CD4-positive, alpha-beta T cell treated with Interferon alpha-2 for 1 hour (primary cell): ENCODE results near the gene INPP5A.

Experiments used
- DNase-seq, 2 donors: peaks; one replicate each; pipeline ENCODE4 v3.0.0-alpha.2; 2020 to 2022

The INPP5A gene

GRCh38 chr10:132649651-132650360 lies 112.2 kb downstream of the INPP5A start:
- DNase-seq: no peak

- no peak for DNase-seq
Measured at GRCh38 chr10:132650611-132651250, 113.1 kb downstream of the INPP5A start.

GRCh38 chr10:132651511-132652029 lies 114.0 kb downstream of the INPP5A start:
- DNase-seq: no peak

DNA sequence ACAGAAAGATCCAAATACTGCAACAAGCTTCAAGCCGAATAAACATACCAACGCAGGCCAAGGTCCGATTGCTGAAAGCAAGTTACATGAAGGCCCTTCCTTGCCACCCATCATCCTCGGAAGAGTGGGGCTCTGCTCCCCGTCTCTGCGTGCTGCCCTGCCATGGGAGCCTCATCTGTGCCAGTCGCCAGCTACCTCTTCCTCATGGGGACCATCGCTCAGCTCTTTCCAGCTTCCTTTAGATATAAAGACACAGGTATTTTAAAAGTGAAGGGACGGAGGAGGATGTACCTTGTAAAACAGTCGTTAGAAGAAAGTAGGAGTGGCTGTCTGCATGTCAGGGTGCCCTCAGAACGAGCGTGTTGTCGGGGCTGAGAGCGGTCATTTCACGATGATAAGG lies 114.9 kb downstream of the INPP5A start:
- DNase-seq: no peak

DNA sequence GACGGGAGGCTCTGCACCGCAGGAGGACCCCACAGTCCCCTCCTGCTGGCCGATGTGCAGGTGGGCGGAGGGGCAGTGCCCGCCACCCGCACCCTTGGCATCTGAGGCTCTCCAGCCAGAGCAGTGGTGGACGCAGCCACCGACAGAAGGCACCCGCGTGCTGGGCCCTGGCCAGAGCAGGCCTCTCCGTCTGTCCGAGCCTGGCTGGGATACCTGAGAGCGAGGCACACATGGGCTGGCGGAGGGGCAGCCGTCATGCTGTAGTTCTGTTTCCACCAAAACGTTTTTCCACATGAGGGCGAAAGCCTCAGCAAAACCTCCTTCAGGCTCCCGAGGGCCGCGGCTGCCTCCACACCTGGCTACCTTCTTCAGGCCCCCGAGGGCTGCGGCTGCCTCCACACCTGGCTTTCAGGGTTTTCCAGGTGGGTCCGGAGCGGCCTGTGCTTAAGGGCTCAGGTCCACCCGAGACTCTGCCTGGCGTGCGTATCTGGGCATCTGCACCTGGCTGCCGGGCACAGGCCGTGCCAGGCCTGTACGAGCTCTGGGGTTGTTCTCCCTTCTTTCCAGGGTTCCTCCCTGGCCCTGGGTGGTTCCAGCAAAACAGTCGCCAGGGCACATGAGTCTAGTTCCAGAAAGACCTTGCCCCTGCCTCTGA lies 115.5 kb downstream of the INPP5A start:
- no peak for DNase-seq

DNA sequence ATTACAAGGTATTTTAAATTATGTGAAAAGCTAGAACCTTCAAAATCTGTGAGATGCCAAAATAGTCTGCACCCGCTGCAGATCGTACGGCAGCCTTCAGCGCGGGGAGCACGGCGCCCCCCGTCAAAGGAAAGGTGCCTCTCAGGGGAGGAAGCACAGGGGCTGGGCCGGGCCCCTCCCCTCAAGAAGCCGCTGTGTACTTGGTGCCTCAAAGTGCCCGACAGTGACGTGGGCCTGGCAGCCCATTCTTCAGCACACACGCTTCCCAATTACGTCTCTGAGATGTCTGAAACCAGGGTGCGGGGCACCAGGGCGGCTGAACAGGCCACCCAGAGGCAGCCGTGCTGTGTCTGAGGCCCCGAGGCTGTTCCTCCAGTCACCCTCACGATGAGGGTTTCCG lies 116.1 kb downstream of the INPP5A start:
- DNase-seq: no peak

- no peak for DNase-seq
Measured at GRCh38 chr10:132654121-132654571, 116.6 kb downstream of the INPP5A start.

GRCh38 chr10:132654708-132655661 lies 117.4 kb downstream of the INPP5A start:
- DNase-seq: peak; percentile 18 to 51

- DNase-seq: no peak
Measured at GRCh38 chr10:132655735-132656134, 118.1 kb downstream of the INPP5A start.

DNA sequence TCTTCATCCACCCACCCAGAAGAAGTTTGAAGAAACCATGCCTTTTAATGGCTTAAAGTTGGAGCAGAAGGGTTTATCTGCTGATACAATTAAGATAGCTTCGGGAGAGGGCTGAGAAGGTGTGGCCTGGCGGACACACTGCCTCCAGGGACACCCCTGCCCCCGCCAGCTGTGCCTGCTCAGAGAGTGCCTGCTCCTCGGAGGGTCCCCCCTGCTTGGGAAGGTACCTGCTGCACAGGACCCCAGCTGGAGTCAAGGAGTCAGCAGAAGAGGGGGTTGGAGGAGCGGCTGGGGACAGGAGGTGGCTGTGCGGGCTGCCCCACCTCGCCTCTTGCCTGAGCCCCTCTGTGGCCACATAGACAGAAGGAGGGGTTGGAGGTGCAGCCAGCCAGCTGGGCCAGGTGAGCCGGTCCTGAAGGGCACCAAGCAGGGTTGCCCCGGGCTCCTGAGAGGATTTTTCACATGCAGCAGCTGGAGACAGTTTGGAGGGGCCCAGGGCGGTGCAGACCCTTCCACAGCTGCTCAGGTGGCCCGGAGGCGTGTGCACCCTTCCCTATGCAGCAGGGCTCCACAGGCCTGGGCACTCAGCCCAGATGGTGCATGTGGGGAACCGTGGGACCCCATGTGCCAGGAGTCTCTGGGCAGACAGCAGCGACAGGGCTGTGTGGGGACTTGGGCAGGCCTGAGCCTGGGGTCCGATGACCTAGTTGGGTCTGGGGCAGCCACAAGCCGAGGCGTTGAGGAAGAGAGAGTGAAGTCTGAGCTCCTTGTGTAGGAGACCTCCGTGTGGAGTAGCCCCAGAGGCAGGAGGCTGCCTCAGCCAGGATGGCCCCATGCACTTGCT lies 118.9 kb downstream of the INPP5A start:
- DNase-seq: no peak

DNA sequence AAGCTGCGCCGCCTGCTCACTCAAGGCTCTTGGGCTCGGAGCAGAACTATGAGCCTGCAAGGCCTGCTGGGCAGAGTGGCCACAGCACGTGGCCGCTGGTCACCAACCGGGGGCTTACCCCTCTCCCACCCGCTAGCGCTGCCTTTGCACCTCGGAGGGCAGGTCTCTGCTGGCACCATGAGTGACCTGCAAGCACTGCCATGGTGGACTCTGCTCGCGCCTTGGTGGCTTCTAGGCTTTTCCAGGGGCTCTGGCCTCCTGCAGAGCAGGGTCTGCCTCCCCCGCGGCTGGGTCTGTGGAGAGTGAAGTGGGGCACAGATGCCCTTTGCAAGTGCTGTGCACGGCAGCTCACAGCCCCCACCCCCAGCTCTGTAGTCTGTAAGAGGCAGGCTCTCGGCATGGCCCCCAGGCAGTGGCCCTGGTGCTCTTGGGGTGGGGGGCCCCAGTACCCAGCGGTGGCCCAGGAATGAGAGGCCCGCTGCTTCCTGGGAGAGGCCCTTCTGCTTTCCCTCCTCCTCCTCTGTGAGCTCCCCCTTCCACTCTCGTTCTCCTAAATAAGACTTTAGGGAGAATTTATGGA lies 119.6 kb downstream of the INPP5A start:
- no peak for DNase-seq

DNA sequence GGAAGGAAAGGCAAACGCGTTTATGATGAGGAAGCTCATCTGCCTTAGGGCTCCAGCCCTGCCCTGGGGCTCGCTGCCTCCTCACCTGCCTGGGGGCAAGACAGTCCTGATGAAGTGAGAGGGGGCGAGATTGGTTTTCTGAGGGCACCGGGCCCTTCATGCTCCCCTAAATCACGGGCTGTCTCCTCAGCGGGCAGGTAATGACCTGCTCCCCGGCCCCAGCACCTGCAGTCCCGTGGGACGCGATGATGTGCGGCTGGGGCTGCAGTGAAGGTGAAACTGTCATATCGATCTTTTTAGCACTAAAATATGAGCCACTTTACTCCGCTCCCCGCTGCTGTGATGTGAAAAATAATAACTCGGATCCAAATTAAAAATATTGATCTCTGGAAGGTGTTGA lies 120.2 kb downstream of the INPP5A start:
- DNase-seq: no peak

GRCh38 chr10:132658546-132659205 lies 121.1 kb downstream of the INPP5A start:
- no peak for DNase-seq

DNA sequence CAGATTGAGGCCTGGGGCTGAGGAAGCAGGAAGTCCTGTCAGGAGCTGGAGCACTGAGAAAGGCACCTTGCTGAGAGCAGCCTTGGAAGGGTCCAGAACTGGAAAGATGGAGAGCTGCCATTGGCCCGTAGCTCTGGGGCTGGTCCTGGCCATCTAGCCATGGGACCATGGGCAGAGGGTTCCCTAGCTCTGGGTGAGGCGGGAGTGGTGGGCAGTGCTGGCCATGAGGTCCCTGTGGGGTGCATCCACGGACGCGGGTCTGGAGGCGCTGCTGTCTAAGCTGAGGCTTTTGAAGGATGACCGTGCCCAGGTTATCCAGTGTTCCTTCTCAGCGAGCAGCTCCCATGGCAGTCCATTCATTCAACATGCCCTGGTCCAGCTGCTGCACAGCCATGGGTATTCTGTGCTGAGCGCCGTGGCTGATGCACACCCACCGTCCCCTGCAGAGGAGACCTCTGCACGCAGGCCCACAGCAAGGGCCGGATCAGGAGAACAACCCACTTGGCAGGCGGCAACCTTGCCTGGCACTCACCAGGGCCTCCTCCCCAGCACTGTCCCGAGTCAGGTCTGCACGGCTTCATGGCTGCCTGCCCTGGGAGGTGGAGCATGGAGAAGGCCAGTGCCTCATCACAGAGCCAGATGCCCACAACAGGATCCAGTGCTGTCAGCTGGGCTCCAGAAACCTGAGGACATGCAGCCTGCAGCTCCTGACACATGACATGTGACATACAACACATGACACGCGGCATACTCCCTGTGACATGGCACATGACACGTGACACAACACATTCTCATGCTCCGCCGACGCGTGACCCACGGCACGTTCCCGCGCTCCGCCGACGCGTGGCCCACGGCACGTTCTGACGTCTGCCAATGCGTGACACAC lies 121.9 kb downstream of the INPP5A start:
- no peak for DNase-seq

- no peak for DNase-seq
Measured at GRCh38 chr10:132660385-132660784, 122.8 kb downstream of the INPP5A start.

GRCh38 chr10:132662186-132662920 lies 124.8 kb downstream of the INPP5A start:
- no peak for DNase-seq

DNA sequence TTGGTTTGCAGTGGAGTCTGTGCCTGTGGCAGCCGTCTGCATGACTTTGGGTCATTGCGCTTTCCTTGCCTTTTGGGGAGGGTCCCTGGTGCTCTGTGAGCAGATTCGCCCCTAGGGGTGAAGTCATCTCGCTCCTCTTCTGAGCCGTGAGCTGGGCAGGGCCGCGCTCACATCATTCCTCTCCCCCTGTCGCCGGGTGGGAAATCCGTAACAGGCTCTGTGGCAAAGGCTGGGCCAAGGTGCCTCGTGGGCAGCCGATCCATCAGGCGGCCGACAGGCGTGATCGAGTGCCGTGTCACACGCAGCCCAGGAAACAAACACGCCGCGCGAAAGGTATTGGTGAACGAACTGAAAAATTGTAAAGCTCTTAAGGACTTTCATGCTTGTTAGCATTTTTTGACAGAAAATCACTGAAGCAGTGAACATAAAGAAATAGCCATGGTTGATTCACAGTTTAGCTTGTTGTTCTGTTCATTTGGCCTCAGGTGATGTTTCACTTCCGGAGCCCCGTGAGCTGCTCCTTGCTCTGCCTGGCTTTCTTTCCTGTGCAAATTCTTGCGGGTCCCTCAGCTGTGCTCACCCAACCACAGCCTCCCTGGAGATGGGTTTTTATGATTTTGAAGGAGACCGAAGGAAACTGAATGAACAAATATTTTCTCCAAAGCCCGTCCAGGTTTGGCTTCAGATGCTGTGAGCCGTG lies 126.2 kb downstream of the INPP5A start:
- no peak for DNase-seq

DNA sequence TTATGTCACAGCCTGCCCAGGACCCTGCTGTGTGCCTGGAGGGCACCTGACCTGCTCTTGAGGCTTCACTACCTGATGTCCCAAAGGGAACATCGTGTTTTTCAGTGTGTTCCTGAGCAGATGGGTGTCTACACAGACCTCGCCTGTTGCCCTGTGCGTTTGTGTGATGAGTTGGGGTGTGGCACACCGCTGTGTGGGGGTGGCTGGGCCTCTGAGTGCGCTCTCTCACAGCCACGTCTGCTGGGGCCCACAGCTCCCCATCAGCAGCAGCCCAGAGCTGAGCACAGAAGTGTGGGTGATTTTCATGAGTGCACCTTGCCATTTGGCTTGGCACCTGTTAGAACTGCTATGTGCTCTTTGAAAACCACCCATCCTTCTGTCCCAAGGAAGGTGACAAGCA lies 126.8 kb downstream of the INPP5A start:
- DNase-seq: no peak
